HCT116 (cell line): ENCODE results near the gene GALNT13. TPM values are rescaled to one million over a fixed set of nuclear protein-coding genes. Genes with fewer than 3 reads are reported as not detected.

Experiments used
- ATAC-seq: fragments of 200-7000 bp; cut with Tn5 transposase; 2 replicates; pipeline ENCODE4 v1.9.1; 2020; ENCODE audit warnings: mild to moderate bottlenecking, moderate library complexity
- BruUV-seq: library from RNA; stranded (reverse); fragments of 400-500 nt; replicated peaks from 2 replicates; lab custom pipeline; 2021; lab: Mats Ljungman, UMichigan
- CTCF ChIA-PET: fragments of 300-600 bp; sonication (Branson Sonifier 250); formaldehyde crosslinking; loops from one replicate; lab custom pipeline; 2021; ENCODE audit warnings: antibody characterized with exemption; lab: Charles Lee
- POLR2A ChIA-PET: fragments of 300-600, 350-600 bp; sonication (Branson Sonifier 250); formaldehyde crosslinking; loops from one replicate; lab custom pipeline; 2021; ENCODE audit warnings: antibody characterized with exemption; lab: Charles Lee
- RAD21 ChIA-PET, 2 experiments: fragments of 300-600 bp; sonication (Branson Sonifier 250); formaldehyde crosslinking; loops; one replicate each; lab custom pipeline; 2023; ENCODE audit warnings: low total read pairs in 2 of 2; ENCODE audit not compliant: uncharacterized antibody in 2 of 2, unreplicated experiment in 2 of 2, low non-redundant PET in 1 of 2; lab: Charles Lee
- DNase-seq: peaks from one replicate; pipeline ENCODE4 v3.0.0-alpha.2; 2010; ENCODE audit warnings: low read depth, low spot score
- H2AFZ ChIP-seq: fragments of 200-600 bp; shearing (Covaris generic), sonication (generic); 2 replicates; pipeline ENCODE4 v1.6.1; 2017; ENCODE audit warnings: low read depth, mixed run types, mixed read lengths, antibody characterized with exemption, low read length; ENCODE audit not compliant: poor library complexity, severe bottlenecking
- H3K27ac ChIP-seq: 2 replicates; pipeline ENCODE4 v1.5.1; 2012; ENCODE audit warnings: low read depth, low read length
- H3K27me3 ChIP-seq: fragments of 200-600 bp; sonication (generic); 2 replicates; pipeline ENCODE4 v1.6.1; 2016; ENCODE audit warnings: mixed run types, low read length, mixed read lengths; ENCODE audit not compliant: insufficient read depth
- H3K36me3 ChIP-seq, 2 experiments: fragments of 200-500 bp in 1 of 2; fragments of 200-600 bp in 1 of 2; sonication (Bioruptor generic) in 1 of 2; sonication (generic) in 1 of 2; 2 replicates each; pipeline versions ENCODE4 v1.5.1 to v1.6.1; 2014 to 2016; ENCODE audit warnings: low read length in 2 of 2, inconsistent platforms in 1 of 2, mixed read lengths in 1 of 2, mixed run types in 1 of 2; ENCODE audit not compliant: insufficient read depth in 2 of 2, control insufficient read depth in 1 of 2
- H3K4me1 ChIP-seq, 2 experiments: fragments of 200-600 bp in 1 of 2; sonication (generic) in 1 of 2; 2 replicates each; pipeline versions ENCODE4 v1.5.1 to v1.6.1; 2012 to 2017; ENCODE audit warnings: low read length in 2 of 2, inconsistent platforms in 1 of 2, mild to moderate bottlenecking in 1 of 2, mixed read lengths in 1 of 2, mixed run types in 1 of 2, moderate library complexity in 1 of 2; ENCODE audit not compliant: insufficient read depth in 2 of 2, control insufficient read depth in 1 of 2
- H3K4me2 ChIP-seq: fragments of 200-600 bp; sonication (generic); 2 replicates; pipeline ENCODE4 v1.6.1; 2017; ENCODE audit warnings: mixed run types, low read length, mixed read lengths
- H3K4me3 ChIP-seq, 2 experiments: fragments of 200-600 bp in 1 of 2; sonication (generic) in 1 of 2; replicated peaks in 1 of 2; 2 replicates each; pipeline ENCODE4 v1.5.1; 2011 to 2016; ENCODE audit warnings: low read length in 2 of 2, control low read depth in 1 of 2, low read depth in 1 of 2, mild to moderate bottlenecking in 1 of 2, mixed read lengths in 1 of 2, mixed run types in 1 of 2
- H3K79me2 ChIP-seq: fragments of 200-600 bp; sonication (generic); 2 replicates; pipeline ENCODE4 v1.6.1; 2017; ENCODE audit warnings: mild to moderate bottlenecking, mixed run types, low read length, moderate library complexity, mixed read lengths; ENCODE audit not compliant: insufficient read depth
- H3K9ac ChIP-seq: fragments of 200-600 bp; sonication (generic); 2 replicates; pipeline ENCODE4 v1.6.1; 2016; ENCODE audit warnings: low read length, mixed read lengths
- H3K9me2 ChIP-seq: fragments of 200-600 bp; sonication (generic), shearing (Covaris generic); 2 replicates; pipeline ENCODE4 v1.6.1; 2017; ENCODE audit warnings: mixed run types, mild to moderate bottlenecking, moderate library complexity; ENCODE audit not compliant: insufficient read depth
- H3K9me3 ChIP-seq, 2 experiments: fragments of 200-500 bp in 1 of 2; fragments of 200-600 bp in 1 of 2; sonication (Bioruptor generic) in 1 of 2; sonication (generic) in 1 of 2; 2 replicates each; pipeline ENCODE4 v1.6.1; 2014 to 2017; ENCODE audit warnings: low read length in 2 of 2, mixed read lengths in 2 of 2, inconsistent platforms in 1 of 2, low read depth in 1 of 2, mild to moderate bottlenecking in 1 of 2, mixed run types in 1 of 2, moderate library complexity in 1 of 2; ENCODE audit not compliant: control insufficient read depth in 1 of 2, insufficient read depth in 1 of 2
- H4K20me1 ChIP-seq: fragments of 200-600 bp; sonication (generic), shearing (Covaris generic); 2 replicates; pipeline ENCODE4 v1.6.1; 2017; ENCODE audit warnings: mixed run types, mild to moderate bottlenecking, moderate library complexity; ENCODE audit not compliant: insufficient read depth
- CEBPB ChIP-seq: IDR thresholded peaks from 2 replicates; pipeline ENCODE4 v1.6.1; 2012; ENCODE audit warnings: low read depth
- EGR1 ChIP-seq: IDR thresholded peaks from 2 replicates; pipeline ENCODE4 v1.6.1; 2012; ENCODE audit warnings: low read depth
- ELF1 ChIP-seq: IDR thresholded peaks from 2 replicates; pipeline ENCODE4 v1.6.1; 2012; ENCODE audit warnings: low read depth, borderline replicate concordance
- EZH2 ChIP-seq: fragments of 200-600 bp; sonication (generic); IDR thresholded peaks from 2 replicates; pipeline ENCODE4 v1.6.1; 2017; ENCODE audit warnings: antibody characterized with exemption, mixed run types
- EZH2phosphoT487 ChIP-seq: fragments of 200-600 bp; IDR thresholded peaks from 2 replicates; pipeline ENCODE4 v1.6.1; 2018; ENCODE audit warnings: antibody characterized with exemption, borderline replicate concordance
- FOSL1 ChIP-seq: IDR thresholded peaks from 2 replicates; pipeline ENCODE4 v1.6.1; 2012; ENCODE audit warnings: low read depth
- JUND ChIP-seq: IDR thresholded peaks from 2 replicates; pipeline ENCODE4 v1.6.1; 2012
- POLR2AphosphoS5 ChIP-seq: IDR thresholded peaks from 2 replicates; pipeline ENCODE4 v1.6.1; 2011; ENCODE audit warnings: mild to moderate bottlenecking, low read depth, low read length, moderate library complexity
- RAD21 ChIP-seq: IDR thresholded peaks from 2 replicates; pipeline ENCODE4 v1.6.1; 2012; ENCODE audit warnings: low read depth, mild to moderate bottlenecking
- SIN3A ChIP-seq: IDR thresholded peaks from 2 replicates; pipeline ENCODE4 v1.6.1; 2012; ENCODE audit warnings: low read depth
- SP1 ChIP-seq: IDR thresholded peaks from 2 replicates; pipeline ENCODE4 v1.6.1; 2012; ENCODE audit warnings: low read depth
- YY1 ChIP-seq: IDR thresholded peaks from 2 replicates; pipeline ENCODE4 v1.6.1; 2011; ENCODE audit warnings: low read length, low read depth, moderate library complexity, mild to moderate bottlenecking; ENCODE audit not compliant: insufficient replicate concordance; ENCODE audit errors: extremely low read depth
- ZFX ChIP-seq: fragments of 450-650 bp; IDR thresholded peaks from 2 replicates; pipeline ENCODE4 v1.6.1; 2017
- intact Hi-C: fragments of 100-400 bp; cut with micrococcal nuclease; formaldehyde crosslinking; loops from 2 replicates; pipeline ENCODE4 v1.10.0; 2022
- total RNA-seq: library from RNA; stranded (reverse); gene quantifications from one replicate; pipeline ENCODE4 v1.2.1, GENCODE V29; 2021; ENCODE audit not compliant: unreplicated experiment
- TF ChIP-seq, protein P1 (sequence below): IDR thresholded peaks from 2 replicates; pipeline ENCODE4 v1.6.1; 2012
- TF ChIP-seq, protein P2 (sequence below): IDR thresholded peaks from 2 replicates; pipeline ENCODE4 v1.6.1; 2012; ENCODE audit warnings: low read depth
- TF ChIP-seq, protein P3 (sequence below), 3 experiments: fragments of 200-600 bp in 1 of 3; sonication (generic) in 1 of 3; IDR thresholded peaks in 2 of 3; conservative IDR thresholded peaks in 1 of 3; 2 replicates each; pipeline ENCODE4 v1.5.1; 2012 to 2017; ENCODE audit warnings: low read depth in 2 of 3, low read length in 2 of 3, antibody characterized with exemption in 1 of 3, borderline replicate concordance in 1 of 3, control low read depth in 1 of 3, mild to moderate bottlenecking in 1 of 3, mixed read lengths in 1 of 3, mixed run types in 1 of 3, moderate library complexity in 1 of 3; ENCODE audit not compliant: insufficient read depth in 1 of 3

The GALNT13 gene
- total RNA-seq, 1 experiment from 2014 or later: 0.44 TPM

DNA sequence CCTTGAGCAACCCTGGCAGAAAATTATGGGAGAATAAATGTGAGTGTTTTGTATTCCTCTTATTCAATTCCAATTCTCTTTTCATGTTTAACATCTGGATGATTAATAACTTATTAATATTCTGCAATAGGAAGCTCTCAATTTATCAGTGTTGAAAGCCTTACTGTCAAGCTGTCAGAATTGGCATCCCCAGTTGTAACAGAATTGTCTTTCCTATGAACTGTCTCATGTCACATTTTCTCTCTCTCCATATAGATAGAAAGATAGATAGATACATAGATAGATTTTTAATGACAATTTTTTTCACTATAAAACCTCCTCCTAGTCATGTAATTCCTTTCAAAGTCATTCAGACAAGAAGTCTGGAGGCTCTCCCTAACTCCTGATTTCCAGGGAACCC is 331.5 kb downstream of the GALNT13 start:
- ChIA-PET RAD21 (no interaction called here), POLR2A (no interaction called here), CTCF (no interaction called here)
- Histone ChIP-seq H3K27me3 (no peaks in the 10 kb centered on the region), H3K4me1 (no peaks in the 10 kb centered on the region), H3K9me2 (no peaks in the 10 kb centered on the region), H3K27ac (no peak overlapping the region), H3K36me3 (no peaks in the 10 kb centered on the region), H3K4me3 (no peak overlapping the region), H3K9me3 (no peaks in the 10 kb centered on the region), H4K20me1 (no peaks in the 10 kb centered on the region), H2AFZ (no peak overlapping the region), H3K4me2 (no peak overlapping the region), H3K79me2 (no peaks in the 10 kb centered on the region), H3K9ac (no peak overlapping the region)
- ATAC-seq (no peak), DNase-seq (no peak)
- TF ChIP-seq POLR2AphosphoS5 (no peak), ZFX (no peak), RAD21 (no peak)
- no TSS peak for BruUV-seq
- intact Hi-C loops: no loop called here

DNA sequence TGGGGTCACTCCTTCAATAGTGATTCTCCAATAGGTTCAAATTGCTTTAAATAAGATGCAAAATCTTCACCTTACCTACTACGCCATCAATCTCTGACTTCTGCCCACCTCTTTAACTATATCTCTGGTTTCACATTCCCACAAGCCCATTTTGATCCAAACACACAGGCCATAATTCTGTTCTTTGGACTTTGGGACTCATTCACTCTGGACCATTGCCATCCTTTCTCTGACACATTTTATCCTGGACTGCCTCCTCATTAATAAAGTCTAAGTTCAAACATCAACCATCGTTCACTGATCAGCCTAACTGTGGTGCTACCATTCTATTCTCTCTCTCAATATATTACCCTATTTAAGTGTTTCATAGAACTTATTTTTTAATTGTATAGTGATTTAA is 332.2 kb downstream of the GALNT13 start:
- no peaks in the 10 kb centered on the region for H3K9me2 ChIP-seq
- intact Hi-C loops: no loop called here
- no peaks in the 10 kb centered on the region for H3K36me3 ChIP-seq
- no peaks in the 10 kb centered on the region for H3K4me1 ChIP-seq
- H3K4me3 ChIP-seq: no peak overlapping the region
- H3K9ac ChIP-seq: no peak overlapping the region
- no peaks in the 10 kb centered on the region for H3K79me2 ChIP-seq
- ATAC-seq: no peak
- ChIA-PET POLR2A (no interaction called here), CTCF (no interaction called here), RAD21 (no interaction called here)
- no peaks in the 10 kb centered on the region for H3K27me3 ChIP-seq
- no peaks in the 10 kb centered on the region for H4K20me1 ChIP-seq
- H3K27ac ChIP-seq: no peak overlapping the region
- H2AFZ ChIP-seq: no peak overlapping the region
- no peak overlapping the region for H3K4me2 ChIP-seq
- BruUV-seq: no TSS peak
- no peaks in the 10 kb centered on the region for H3K9me3 ChIP-seq
- no peak for DNase-seq
- TF ChIP-seq POLR2AphosphoS5: no peak
- no peak for TF ChIP-seq FOSL1
- TF ChIP-seq EZH2: no peak
- TF ChIP-seq, protein P1, sequence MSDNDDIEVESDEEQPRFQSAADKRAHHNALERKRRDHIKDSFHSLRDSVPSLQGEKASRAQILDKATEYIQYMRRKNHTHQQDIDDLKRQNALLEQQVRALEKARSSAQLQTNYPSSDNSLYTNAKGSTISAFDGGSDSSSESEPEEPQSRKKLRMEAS: no peak
- no peak for TF ChIP-seq YY1
- TF ChIP-seq EGR1: no peak
- no peak for TF ChIP-seq ELF1
- TF ChIP-seq RAD21: no peak
- TF ChIP-seq EZH2phosphoT487: no peak
- no peak for TF ChIP-seq SP1
- TF ChIP-seq, protein P2, sequence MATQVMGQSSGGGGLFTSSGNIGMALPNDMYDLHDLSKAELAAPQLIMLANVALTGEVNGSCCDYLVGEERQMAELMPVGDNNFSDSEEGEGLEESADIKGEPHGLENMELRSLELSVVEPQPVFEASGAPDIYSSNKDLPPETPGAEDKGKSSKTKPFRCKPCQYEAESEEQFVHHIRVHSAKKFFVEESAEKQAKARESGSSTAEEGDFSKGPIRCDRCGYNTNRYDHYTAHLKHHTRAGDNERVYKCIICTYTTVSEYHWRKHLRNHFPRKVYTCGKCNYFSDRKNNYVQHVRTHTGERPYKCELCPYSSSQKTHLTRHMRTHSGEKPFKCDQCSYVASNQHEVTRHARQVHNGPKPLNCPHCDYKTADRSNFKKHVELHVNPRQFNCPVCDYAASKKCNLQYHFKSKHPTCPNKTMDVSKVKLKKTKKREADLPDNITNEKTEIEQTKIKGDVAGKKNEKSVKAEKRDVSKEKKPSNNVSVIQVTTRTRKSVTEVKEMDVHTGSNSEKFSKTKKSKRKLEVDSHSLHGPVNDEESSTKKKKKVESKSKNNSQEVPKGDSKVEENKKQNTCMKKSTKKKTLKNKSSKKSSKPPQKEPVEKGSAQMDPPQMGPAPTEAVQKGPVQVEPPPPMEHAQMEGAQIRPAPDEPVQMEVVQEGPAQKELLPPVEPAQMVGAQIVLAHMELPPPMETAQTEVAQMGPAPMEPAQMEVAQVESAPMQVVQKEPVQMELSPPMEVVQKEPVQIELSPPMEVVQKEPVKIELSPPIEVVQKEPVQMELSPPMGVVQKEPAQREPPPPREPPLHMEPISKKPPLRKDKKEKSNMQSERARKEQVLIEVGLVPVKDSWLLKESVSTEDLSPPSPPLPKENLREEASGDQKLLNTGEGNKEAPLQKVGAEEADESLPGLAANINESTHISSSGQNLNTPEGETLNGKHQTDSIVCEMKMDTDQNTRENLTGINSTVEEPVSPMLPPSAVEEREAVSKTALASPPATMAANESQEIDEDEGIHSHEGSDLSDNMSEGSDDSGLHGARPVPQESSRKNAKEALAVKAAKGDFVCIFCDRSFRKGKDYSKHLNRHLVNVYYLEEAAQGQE: no peak
- no peak for TF ChIP-seq SIN3A
- TF ChIP-seq CEBPB: no peak
- TF ChIP-seq ZFX: no peak
- TF ChIP-seq JUND: no peak
- TF ChIP-seq, protein P3, sequence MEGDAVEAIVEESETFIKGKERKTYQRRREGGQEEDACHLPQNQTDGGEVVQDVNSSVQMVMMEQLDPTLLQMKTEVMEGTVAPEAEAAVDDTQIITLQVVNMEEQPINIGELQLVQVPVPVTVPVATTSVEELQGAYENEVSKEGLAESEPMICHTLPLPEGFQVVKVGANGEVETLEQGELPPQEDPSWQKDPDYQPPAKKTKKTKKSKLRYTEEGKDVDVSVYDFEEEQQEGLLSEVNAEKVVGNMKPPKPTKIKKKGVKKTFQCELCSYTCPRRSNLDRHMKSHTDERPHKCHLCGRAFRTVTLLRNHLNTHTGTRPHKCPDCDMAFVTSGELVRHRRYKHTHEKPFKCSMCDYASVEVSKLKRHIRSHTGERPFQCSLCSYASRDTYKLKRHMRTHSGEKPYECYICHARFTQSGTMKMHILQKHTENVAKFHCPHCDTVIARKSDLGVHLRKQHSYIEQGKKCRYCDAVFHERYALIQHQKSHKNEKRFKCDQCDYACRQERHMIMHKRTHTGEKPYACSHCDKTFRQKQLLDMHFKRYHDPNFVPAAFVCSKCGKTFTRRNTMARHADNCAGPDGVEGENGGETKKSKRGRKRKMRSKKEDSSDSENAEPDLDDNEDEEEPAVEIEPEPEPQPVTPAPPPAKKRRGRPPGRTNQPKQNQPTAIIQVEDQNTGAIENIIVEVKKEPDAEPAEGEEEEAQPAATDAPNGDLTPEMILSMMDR (IDR thresholded peaks at IDR 0.05 in 2 of 3, conservative IDR thresholded peaks at IDR 0.05 in 1 of 3; ENCODE audit: borderline replicate concordance in 1 of 3, insufficient read depth in 1 of 3, low read depth in 2 of 3, low read length in 2 of 3): no peak
